Measurements from ENCODE around the gene FAM204A.

The FAM204A gene

DNA sequence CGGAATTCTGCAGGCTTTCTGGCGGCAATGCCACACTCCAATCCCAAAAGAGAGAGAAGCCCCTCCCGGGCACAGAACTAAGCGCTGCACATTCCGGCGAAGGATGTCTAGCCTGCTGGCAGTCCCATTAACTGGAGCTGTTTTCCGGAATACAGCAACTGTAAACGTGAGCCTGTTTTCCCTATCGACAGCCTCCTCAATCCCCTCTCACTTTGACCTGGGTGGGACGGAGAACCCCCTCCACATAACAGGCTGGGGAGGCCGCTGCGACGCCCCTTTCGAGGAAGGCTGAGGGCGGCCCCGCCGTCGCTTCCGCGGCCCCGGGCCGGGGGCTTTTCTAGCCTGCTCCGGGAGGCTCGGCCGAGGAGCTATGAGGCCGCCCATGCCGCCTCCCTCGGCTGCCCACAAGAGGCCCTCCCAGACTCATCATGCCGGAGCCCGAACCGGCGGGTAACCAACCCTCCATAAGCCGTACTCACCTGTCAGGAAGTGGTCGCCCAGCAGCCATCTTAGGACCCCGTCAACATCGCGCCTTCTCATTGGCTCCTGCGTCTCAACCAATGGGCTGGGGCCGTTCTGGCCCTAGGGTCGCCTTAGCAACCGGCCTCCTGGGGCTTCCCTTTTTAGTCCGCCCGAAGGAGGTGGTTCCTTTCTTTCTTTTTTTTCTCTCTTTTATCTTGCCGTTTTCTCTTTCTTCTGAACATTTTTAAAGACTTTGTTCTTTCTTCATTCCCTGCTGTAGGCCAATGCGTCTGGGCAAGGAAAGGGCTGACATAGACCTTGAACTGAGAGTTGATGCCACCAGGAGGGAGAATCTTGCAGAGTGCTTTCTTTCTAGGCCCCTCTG is at the start of gene FAM204A:
FAM204A (minus strand) TSS at position 534 of the 847 bp plus-strand sequence. CDS start 5,909 bp downstream, outside the sequence.
- H3K27me3 ChIP-seq (ENCODE audit: control insufficient read depth, insufficient read depth, low read length) = no peaks in the 10 kb centered on the region
- H3K4me3 ChIP-seq (ENCODE audit: low read length) = peak within 1 kb of the TSS; percentile 79
- H3K9me3 ChIP-seq (ENCODE audit: control insufficient read depth, low read length) = no peaks in the 10 kb centered on the region
- H3K36me3 ChIP-seq (ENCODE audit: control insufficient read depth, insufficient read depth, low read length) = no peaks in the 10 kb centered on the region
- peak within 1 kb of the TSS; percentile 96 for H3K9ac ChIP-seq (ENCODE audit: low read length)
- H3K4me1 ChIP-seq (ENCODE audit: control insufficient read depth, insufficient read depth, low read length) = no peaks in the 10 kb centered on the region

DNA sequence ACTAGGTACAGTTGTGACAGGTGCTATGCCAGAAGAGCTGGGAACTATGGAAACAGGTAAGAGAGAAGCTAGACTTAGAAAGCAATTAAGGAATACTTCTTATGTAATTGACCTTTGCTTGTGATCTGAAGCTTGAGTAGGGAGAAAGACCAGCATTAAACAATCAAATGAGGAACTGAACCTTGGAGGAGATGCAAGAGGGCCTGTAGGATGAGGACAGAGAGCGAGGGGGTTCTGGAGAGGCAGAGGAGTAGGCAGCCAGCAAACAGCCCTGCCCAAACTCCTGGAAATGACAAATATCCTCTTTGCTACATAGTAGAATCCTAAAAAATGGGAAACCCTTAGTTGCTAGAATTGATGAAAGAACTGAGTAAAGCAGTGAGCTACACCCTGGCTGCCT is 41.6 kb upstream of the FAM204A start:
- no peaks in the 10 kb centered on the region for H3K9me3 ChIP-seq (ENCODE audit: control insufficient read depth, low read length)
- no peak overlapping the region for H3K4me3 ChIP-seq (ENCODE audit: low read length)
- no peaks in the 10 kb centered on the region for H3K27me3 ChIP-seq (ENCODE audit: control insufficient read depth, insufficient read depth, low read length)
- no peaks in the 10 kb centered on the region for H3K4me1 ChIP-seq (ENCODE audit: control insufficient read depth, insufficient read depth, low read length)
- no peak overlapping the region for H3K9ac ChIP-seq (ENCODE audit: low read length)
- no peaks in the 10 kb centered on the region for H3K36me3 ChIP-seq (ENCODE audit: control insufficient read depth, insufficient read depth, low read length)

DNA sequence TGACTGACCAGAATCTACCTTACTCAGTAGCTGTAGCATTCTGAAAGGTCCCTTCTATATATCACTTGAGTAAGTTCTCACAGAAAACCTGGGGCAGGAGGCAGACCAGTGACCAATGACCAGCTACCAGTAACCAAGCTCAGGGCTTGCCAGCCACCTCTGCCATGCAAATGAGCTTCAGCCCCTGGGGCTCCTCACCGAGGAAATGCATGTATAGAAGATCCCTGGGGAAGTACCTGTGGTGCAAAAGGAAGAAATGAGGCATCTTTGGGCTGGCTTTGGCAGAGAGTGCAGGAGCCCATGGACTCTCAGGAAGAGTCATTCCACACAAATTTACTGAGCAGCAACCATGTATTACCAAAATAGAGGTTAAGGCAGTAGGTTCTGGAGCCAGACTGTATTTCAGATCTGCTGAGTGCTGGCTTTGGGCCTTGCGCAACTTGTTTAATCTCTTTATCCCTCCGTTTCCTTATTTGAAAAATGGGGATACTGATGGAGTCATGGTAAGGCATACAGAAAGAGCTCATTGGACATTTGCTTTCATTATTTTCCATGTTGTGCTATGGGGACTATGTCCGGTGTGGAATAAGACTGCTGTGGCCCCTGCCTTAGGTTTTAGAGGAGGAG is 41.1 kb upstream of the FAM204A start:
- H3K9ac ChIP-seq (ENCODE audit: low read length) = no peak overlapping the region
- no peaks in the 10 kb centered on the region for H3K9me3 ChIP-seq (ENCODE audit: control insufficient read depth, low read length)
- no peaks in the 10 kb centered on the region for H3K36me3 ChIP-seq (ENCODE audit: control insufficient read depth, insufficient read depth, low read length)
- H3K27me3 ChIP-seq (ENCODE audit: control insufficient read depth, insufficient read depth, low read length) = no peaks in the 10 kb centered on the region
- H3K4me1 ChIP-seq (ENCODE audit: control insufficient read depth, insufficient read depth, low read length) = no peaks in the 10 kb centered on the region
- H3K4me3 ChIP-seq (ENCODE audit: low read length) = no peak overlapping the region

DNA sequence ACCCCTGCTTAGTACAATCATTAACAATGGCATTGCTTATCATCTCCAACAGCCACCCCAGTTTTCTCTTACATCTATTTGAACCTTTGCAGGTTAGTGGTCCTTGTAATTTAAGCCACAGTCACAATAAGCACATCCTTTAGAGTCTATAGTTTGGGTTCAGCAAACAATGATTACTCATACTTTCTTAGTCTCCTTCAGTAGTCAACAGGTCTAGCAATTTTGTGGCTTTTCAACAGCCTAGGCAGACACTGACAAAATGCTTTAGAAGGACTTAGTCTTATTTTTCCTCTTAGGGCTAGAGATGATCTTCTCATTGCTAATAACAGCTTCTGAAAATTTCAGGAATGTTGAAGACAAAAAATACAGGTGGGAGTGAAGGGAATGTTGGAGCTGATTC is 32.3 kb upstream of the FAM204A start:
- Histone ChIP-seq H3K36me3 (ENCODE audit: control insufficient read depth, insufficient read depth, low read length) (no peaks in the 10 kb centered on the region), H3K27me3 (ENCODE audit: control insufficient read depth, insufficient read depth, low read length) (no peaks in the 10 kb centered on the region), H3K9me3 (ENCODE audit: control insufficient read depth, low read length) (no peaks in the 10 kb centered on the region), H3K4me1 (ENCODE audit: control insufficient read depth, insufficient read depth, low read length) (no peaks in the 10 kb centered on the region), H3K9ac (ENCODE audit: low read length) (no peak overlapping the region), H3K4me3 (ENCODE audit: low read length) (no peak overlapping the region)

DNA sequence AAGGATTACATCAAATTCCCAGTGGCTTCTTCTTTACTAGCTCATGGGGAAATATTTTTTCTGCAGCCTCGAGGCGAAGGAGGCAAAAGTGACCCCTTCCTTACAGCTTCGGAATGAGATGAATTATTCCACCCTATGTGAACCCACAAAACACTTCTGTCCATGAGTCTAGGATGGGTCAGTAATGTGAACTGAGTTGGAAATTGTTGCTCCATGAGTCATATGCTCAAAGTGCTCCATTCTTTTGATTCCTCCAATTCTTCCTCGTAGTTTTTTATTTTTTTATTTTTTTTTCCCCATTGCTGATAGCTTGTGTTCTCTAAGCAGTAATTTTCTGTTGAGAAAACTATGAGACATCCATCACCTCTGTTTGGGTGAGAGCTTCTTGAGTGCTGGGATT is 31.7 kb upstream of the FAM204A start:
- Histone ChIP-seq H3K4me1 (ENCODE audit: control insufficient read depth, insufficient read depth, low read length) (no peaks in the 10 kb centered on the region), H3K27me3 (ENCODE audit: control insufficient read depth, insufficient read depth, low read length) (no peaks in the 10 kb centered on the region), H3K9me3 (ENCODE audit: control insufficient read depth, low read length) (no peaks in the 10 kb centered on the region), H3K4me3 (ENCODE audit: low read length) (no peak overlapping the region), H3K9ac (ENCODE audit: low read length) (no peak overlapping the region), H3K36me3 (ENCODE audit: control insufficient read depth, insufficient read depth, low read length) (no peaks in the 10 kb centered on the region)

DNA sequence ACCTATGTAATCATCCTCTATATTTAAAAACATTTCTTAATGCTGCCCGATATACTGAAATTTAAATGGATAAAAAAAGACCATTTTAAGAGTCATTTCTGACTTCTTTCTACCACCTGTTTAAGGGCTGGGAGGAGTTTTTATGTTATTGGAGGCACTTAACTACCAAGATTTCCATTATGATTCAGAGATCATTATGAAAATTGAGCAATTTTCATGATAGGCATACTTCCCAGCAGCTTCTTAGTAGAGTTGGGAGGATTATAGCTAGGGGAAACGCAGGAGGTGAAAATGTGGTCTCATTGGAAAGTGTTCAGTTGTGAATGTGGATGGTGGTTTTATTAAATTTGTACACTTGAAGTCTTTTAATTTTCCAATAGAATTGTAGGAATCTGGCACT is 28.4 kb upstream of the FAM204A start:
- Histone ChIP-seq H3K4me3 (ENCODE audit: low read length) (no peak overlapping the region), H3K9ac (ENCODE audit: low read length) (no peak overlapping the region), H3K36me3 (ENCODE audit: control insufficient read depth, insufficient read depth, low read length) (no peaks in the 10 kb centered on the region), H3K27me3 (ENCODE audit: control insufficient read depth, insufficient read depth, low read length) (no peaks in the 10 kb centered on the region), H3K9me3 (ENCODE audit: control insufficient read depth, low read length) (no peaks in the 10 kb centered on the region), H3K4me1 (ENCODE audit: control insufficient read depth, insufficient read depth, low read length) (no peaks in the 10 kb centered on the region)

DNA sequence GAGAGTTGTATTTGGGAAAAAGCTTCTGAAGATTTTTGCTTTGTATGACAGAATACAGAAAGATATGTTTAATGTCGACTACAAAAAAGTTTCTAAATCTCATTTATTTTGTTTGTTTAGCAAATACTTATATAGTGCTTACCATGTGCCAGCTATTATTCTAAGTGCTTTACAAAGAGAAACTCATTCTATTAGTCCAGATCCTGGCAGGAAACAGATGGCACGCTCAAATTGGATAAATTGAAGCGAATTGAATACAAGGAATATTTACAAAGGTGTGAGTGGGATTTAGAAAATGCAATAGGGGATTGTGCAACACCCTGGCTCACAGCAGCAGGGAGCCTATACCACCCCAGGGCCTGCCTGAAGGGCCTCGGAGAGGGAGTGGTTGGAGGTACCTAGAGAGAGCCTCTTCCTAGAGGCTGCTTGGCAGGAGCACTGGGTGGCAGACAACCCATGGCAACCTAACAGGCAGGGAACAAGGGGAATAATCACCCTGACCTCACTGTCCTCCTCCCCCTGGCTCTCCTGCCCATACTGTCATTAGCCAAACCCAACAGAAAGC is 27.6 kb upstream of the FAM204A start:
- Histone ChIP-seq H3K27me3 (ENCODE audit: control insufficient read depth, insufficient read depth, low read length) (no peaks in the 10 kb centered on the region), H3K9me3 (ENCODE audit: control insufficient read depth, low read length) (no peaks in the 10 kb centered on the region), H3K4me1 (ENCODE audit: control insufficient read depth, insufficient read depth, low read length) (no peaks in the 10 kb centered on the region), H3K4me3 (ENCODE audit: low read length) (no peak overlapping the region), H3K36me3 (ENCODE audit: control insufficient read depth, insufficient read depth, low read length) (no peaks in the 10 kb centered on the region), H3K9ac (ENCODE audit: low read length) (no peak overlapping the region)

DNA sequence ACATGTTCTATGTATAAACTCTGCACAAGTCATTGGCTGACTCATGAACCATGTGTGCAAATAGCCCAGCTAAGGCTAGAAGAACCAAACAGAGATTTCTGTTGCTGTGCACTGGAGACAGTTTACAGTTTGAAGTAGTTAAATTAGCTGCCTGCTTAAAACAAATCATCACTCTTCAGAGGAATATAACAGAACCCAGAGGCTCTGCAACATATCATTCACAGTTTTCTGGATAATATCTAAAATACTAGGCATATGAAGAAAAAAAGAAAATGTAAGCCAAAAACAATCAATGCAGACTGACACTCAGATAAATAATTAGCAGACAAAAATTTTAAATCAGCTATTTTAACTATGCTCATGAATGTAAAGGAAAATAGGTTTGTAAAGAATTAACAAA is 23.6 kb upstream of the FAM204A start:
- Histone ChIP-seq H3K4me1 (ENCODE audit: control insufficient read depth, insufficient read depth, low read length) (no peaks in the 10 kb centered on the region), H3K9me3 (ENCODE audit: control insufficient read depth, low read length) (no peaks in the 10 kb centered on the region), H3K36me3 (ENCODE audit: control insufficient read depth, insufficient read depth, low read length) (no peaks in the 10 kb centered on the region), H3K27me3 (ENCODE audit: control insufficient read depth, insufficient read depth, low read length) (no peaks in the 10 kb centered on the region), H3K9ac (ENCODE audit: low read length) (no peak overlapping the region), H3K4me3 (ENCODE audit: low read length) (no peak overlapping the region)

DNA sequence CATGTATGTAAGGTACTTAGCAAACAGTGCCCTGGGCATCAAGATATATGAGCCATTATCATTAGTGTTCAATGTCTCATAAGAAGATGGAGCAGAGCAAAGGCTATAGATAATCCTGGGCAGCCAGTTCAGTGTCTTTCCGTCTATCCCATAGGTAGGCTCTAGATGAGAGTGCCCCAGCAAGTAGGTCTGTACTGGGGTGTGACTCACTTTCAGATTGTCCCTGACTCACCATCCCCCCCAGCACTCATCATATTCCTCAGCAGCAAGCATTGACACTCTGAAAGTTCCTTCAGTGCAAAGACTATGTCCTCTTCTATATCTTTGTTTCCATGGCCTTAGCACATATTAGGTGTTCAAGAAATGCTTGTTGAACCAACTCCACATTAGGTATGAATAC is 20.0 kb upstream of the FAM204A start:
- Histone ChIP-seq H3K27me3 (ENCODE audit: control insufficient read depth, insufficient read depth, low read length) (no peaks in the 10 kb centered on the region), H3K36me3 (ENCODE audit: control insufficient read depth, insufficient read depth, low read length) (no peaks in the 10 kb centered on the region), H3K9ac (ENCODE audit: low read length) (no peak overlapping the region)

DNA sequence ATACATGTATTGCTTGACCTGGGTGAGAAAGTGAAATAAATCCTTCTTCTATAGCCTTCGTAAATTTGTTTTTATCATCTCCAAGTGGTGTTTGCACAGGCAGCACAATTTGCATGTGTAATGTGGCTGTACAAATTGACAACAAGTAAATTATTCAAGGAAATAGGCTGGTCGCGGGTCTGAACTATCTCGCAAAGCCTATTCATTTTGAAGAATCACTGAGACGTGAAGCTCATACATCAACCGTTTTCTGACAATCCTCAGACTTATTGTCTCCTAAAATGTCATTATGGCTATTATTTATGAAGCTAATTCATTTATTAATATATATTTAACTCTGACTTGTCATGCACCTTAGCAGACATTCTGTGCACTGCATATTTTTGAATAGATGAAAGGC is 16.2 kb upstream of the FAM204A start:
- Histone ChIP-seq H3K27me3 (ENCODE audit: control insufficient read depth, insufficient read depth, low read length) (no peaks in the 10 kb centered on the region), H3K9ac (ENCODE audit: low read length) (no peak overlapping the region), H3K36me3 (ENCODE audit: control insufficient read depth, insufficient read depth, low read length) (no peaks in the 10 kb centered on the region), H3K9me3 (ENCODE audit: control insufficient read depth, low read length) (no peaks in the 10 kb centered on the region), H3K4me1 (ENCODE audit: control insufficient read depth, insufficient read depth, low read length) (no peaks in the 10 kb centered on the region), H3K4me3 (ENCODE audit: low read length) (no peak overlapping the region)

More for the DNA sequence above, 20.0 kb upstream of the FAM204A start:
- Histone ChIP-seq H3K4me3 (ENCODE audit: low read length) (no peak overlapping the region), H3K4me1 (ENCODE audit: control insufficient read depth, insufficient read depth, low read length) (no peaks in the 10 kb centered on the region), H3K9me3 (ENCODE audit: control insufficient read depth, low read length) (no peaks in the 10 kb centered on the region)

DNA sequence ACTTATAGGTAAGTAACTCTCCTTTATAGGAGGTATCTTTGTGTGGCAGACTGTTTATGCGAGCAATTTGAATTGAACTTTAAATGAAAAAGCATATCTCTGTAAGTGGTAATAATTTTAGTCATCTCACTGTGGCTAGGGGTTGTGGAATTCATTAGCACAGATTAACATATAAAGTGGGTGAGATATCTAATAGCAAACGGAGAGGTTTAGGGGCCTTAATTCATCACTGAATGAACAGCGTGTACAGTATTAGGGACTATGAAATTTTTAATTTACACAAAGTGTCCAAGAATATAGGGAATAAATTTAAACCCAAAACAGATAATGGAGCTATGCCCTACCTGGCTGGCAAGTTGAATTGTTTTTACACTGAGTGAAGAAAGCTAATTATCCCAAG is 15.7 kb upstream of the FAM204A start:
- Histone ChIP-seq H3K27me3 (ENCODE audit: control insufficient read depth, insufficient read depth, low read length) (no peaks in the 10 kb centered on the region), H3K36me3 (ENCODE audit: control insufficient read depth, insufficient read depth, low read length) (no peaks in the 10 kb centered on the region), H3K4me3 (ENCODE audit: low read length) (no peak overlapping the region), H3K4me1 (ENCODE audit: control insufficient read depth, insufficient read depth, low read length) (no peaks in the 10 kb centered on the region), H3K9me3 (ENCODE audit: control insufficient read depth, low read length) (no peaks in the 10 kb centered on the region), H3K9ac (ENCODE audit: low read length) (no peak overlapping the region)

DNA sequence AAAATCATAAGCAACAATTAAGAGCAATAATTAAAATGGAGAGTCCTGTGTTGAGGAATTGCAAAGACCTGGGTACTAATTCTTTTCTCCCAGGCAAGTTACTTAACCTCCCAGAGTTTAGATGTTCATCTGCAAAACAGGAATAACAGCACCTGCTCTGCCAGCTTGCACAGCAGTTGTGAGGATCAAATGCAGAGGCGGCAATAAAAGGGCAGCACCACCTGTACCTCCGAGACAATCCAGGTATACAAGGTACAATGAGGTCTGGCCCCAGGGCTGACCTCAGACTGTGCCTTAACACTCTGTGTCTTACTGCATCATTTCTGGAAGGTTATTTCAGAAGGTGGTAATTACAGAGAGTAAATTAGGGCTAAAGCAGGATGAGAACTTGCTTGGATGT is 14.5 kb upstream of the FAM204A start:
- Histone ChIP-seq H3K4me3 (ENCODE audit: low read length) (no peak overlapping the region), H3K9ac (ENCODE audit: low read length) (no peak overlapping the region)

More for the DNA sequence above, 14.5 kb upstream of the FAM204A start:
- Histone ChIP-seq H3K4me1 (ENCODE audit: control insufficient read depth, insufficient read depth, low read length) (no peaks in the 10 kb centered on the region), H3K9me3 (ENCODE audit: control insufficient read depth, low read length) (no peaks in the 10 kb centered on the region), H3K36me3 (ENCODE audit: control insufficient read depth, insufficient read depth, low read length) (no peaks in the 10 kb centered on the region), H3K27me3 (ENCODE audit: control insufficient read depth, insufficient read depth, low read length) (no peaks in the 10 kb centered on the region)
